Hematopoietic multipotent progenitor cell treated with erythropoietin and hydrocortisone succinate and interleukin-3 and kit ligand, for 17 days (in vitro differentiated cells): ENCODE results near the gene BRINP1.

Experiments used
- DNase-seq: peaks from one replicate; pipeline ENCODE4 v3.0.0-alpha.2; 2015; ENCODE audit warnings: low spot score

Gene BRINP1

GRCh38 chr9:119278171-119278570 lies 91.1 kb downstream of the BRINP1 start:
- no peak for DNase-seq

- DNase-seq, result no peak
These were observed 95.1 kb downstream of the BRINP1 start for GRCh38 chr9:119273984-119274665.

- no peak for DNase-seq
These were observed 95.8 kb downstream of the BRINP1 start for GRCh38 chr9:119273325-119273904.

GRCh38 chr9:119272500-119273211 lies 96.6 kb downstream of the BRINP1 start:
- DNase-seq, result no peak

GRCh38 chr9:119268985-119269384 lies 100.2 kb downstream of the BRINP1 start:
- DNase-seq, result no peak

- no peak for DNase-seq
These were observed 105.1 kb downstream of the BRINP1 start for GRCh38 chr9:119264165-119264564.

GRCh38 chr9:119257592-119257991 lies 111.6 kb downstream of the BRINP1 start:
- DNase-seq, result no peak

GRCh38 chr9:119255116-119255515 lies 114.1 kb downstream of the BRINP1 start:
- DNase-seq, result no peak

GRCh38 chr9:119252671-119253299 lies 116.5 kb downstream of the BRINP1 start:
- no peak for DNase-seq

- no peak for DNase-seq
These were observed 117.3 kb downstream of the BRINP1 start for GRCh38 chr9:119251936-119252335.

GRCh38 chr9:119250730-119251129 lies 118.5 kb downstream of the BRINP1 start:
- no peak for DNase-seq

- no peak for DNase-seq
These were observed 128.7 kb downstream of the BRINP1 start for GRCh38 chr9:119240546-119240945.

- no peak for DNase-seq
These were observed 134.6 kb downstream of the BRINP1 start for GRCh38 chr9:119234636-119235035.

- DNase-seq, result no peak
These were observed 141.8 kb downstream of the BRINP1 start for GRCh38 chr9:119227422-119227821.

- no peak for DNase-seq
These were observed 144.8 kb downstream of the BRINP1 start for GRCh38 chr9:119224431-119224830.

GRCh38 chr9:119221276-119221675 lies 148.0 kb downstream of the BRINP1 start:
- DNase-seq, result no peak

- no peak for DNase-seq
These were observed 150.9 kb downstream of the BRINP1 start for GRCh38 chr9:119218293-119218692.

GRCh38 chr9:119216651-119217331 lies 152.4 kb downstream of the BRINP1 start:
- DNase-seq, result no peak

GRCh38 chr9:119215651-119216050 lies 153.6 kb downstream of the BRINP1 start:
- DNase-seq, result no peak

- no peak for DNase-seq
These were observed 155.8 kb downstream of the BRINP1 start for GRCh38 chr9:119213471-119213870.

GRCh38 chr9:119197893-119198607 lies 171.2 kb downstream of the BRINP1 start:
- no peak for DNase-seq

GRCh38 chr9:119195521-119195920 lies 173.7 kb downstream of the BRINP1 start:
- no peak for DNase-seq
